CD4-positive, alpha-beta T cell treated with Interleukin-12 subunit alpha and Interleukin-12 subunit beta, for 1 hour (primary cell): ENCODE measurements around the gene DOCK2.
"Not testable (repeated sequence)": the region's sequence is repeated elsewhere in the genome, so short reads cannot be mapped to it uniquely, and the experiment has no call there.

Experiments
- DNase-seq: peaks from one replicate; pipeline ENCODE4 v3.0.0-alpha.2; 2020

DOCK2 gene

GRCh38 chr5:169798438-169798837 is 161.4 kb downstream of the DOCK2 start:
- DNase-seq: no peak

GRCh38 chr5:169798906-169799660 is 162.0 kb downstream of the DOCK2 start:
- DNase-seq: no peak

GRCh38 chr5:169801324-169801777 is 164.3 kb downstream of the DOCK2 start:
- no peak for DNase-seq

GRCh38 chr5:169801781-169802180 is 164.7 kb downstream of the DOCK2 start:
- no peak for DNase-seq

GRCh38 chr5:169803077-169803981 is 166.3 kb downstream of the DOCK2 start:
- no peak for DNase-seq

- DNase-seq: no peak
Observed at GRCh38 chr5:169804861-169805260, 167.8 kb downstream of the DOCK2 start.

- DNase-seq: peak; percentile 6
Observed at GRCh38 chr5:169805527-169805934, 168.5 kb downstream of the DOCK2 start.

- DNase-seq: no peak
Observed at GRCh38 chr5:169805937-169806700, 169.0 kb downstream of the DOCK2 start.

GRCh38 chr5:169808118-169808581 is 171.1 kb downstream of the DOCK2 start:
- no peak for DNase-seq

GRCh38 chr5:169808880-169809279 is 171.8 kb downstream of the DOCK2 start:
- not testable (repeated sequence) for DNase-seq

GRCh38 chr5:169809281-169809680 is 172.2 kb downstream of the DOCK2 start:
- DNase-seq: no peak

GRCh38 chr5:169810524-169810923 is 173.4 kb downstream of the DOCK2 start:
- no peak for DNase-seq

GRCh38 chr5:169811023-169811422 is 173.9 kb downstream of the DOCK2 start:
- no peak for DNase-seq

- DNase-seq: no peak
Observed at GRCh38 chr5:169811680-169812079, 174.6 kb downstream of the DOCK2 start.

- no peak for DNase-seq
Observed at GRCh38 chr5:169812786-169813185, 175.7 kb downstream of the DOCK2 start.

- DNase-seq: no peak
Observed at GRCh38 chr5:169814045-169814444, 177.0 kb downstream of the DOCK2 start.

- no peak for DNase-seq
Observed at GRCh38 chr5:169814522-169814921, 177.4 kb downstream of the DOCK2 start.

- DNase-seq: no peak
Observed at GRCh38 chr5:169817031-169817430, 180.0 kb downstream of the DOCK2 start.

GRCh38 chr5:169826618-169827017 is 189.5 kb downstream of the DOCK2 start:
- DNase-seq: no peak

- no peak for DNase-seq
Observed at GRCh38 chr5:169827769-169828168, 190.7 kb downstream of the DOCK2 start.

GRCh38 chr5:169828385-169828784 is 191.3 kb downstream of the DOCK2 start:
- DNase-seq: no peak

- no peak for DNase-seq
Observed at GRCh38 chr5:169831331-169831730, 194.3 kb downstream of the DOCK2 start.

- no peak for DNase-seq
Observed at GRCh38 chr5:169832304-169832703, 195.2 kb downstream of the DOCK2 start.
